GM10266 (cell line): Measurements from ENCODE around the gene ATP2A2.
A peak's percentile ranks its signal among the peaks of the same experiment; 100 is the strongest.

Source experiments
- DNase-seq: peaks from one replicate; pipeline ENCODE4 v3.0.0; 2012; ENCODE audit errors: extremely low spot score
- CTCF ChIP-seq: IDR thresholded peaks from 2 replicates; pipeline ENCODE4 v1.5.1; 2012; ENCODE audit warnings: mild to moderate bottlenecking, low read depth; ENCODE audit not compliant: control insufficient read depth, insufficient read depth; ENCODE audit errors: missing control alignments

The ATP2A2 gene

GRCh38 chr12:110280779-110281548 is at the start of gene ATP2A2:
ATP2A2 (plus strand) TSS chr12:110281247; CDS start chr12:110281790, 543 bp downstream.
- DNase-seq, result peak; percentile 99
- no peak for TF ChIP-seq CTCF

DNA sequence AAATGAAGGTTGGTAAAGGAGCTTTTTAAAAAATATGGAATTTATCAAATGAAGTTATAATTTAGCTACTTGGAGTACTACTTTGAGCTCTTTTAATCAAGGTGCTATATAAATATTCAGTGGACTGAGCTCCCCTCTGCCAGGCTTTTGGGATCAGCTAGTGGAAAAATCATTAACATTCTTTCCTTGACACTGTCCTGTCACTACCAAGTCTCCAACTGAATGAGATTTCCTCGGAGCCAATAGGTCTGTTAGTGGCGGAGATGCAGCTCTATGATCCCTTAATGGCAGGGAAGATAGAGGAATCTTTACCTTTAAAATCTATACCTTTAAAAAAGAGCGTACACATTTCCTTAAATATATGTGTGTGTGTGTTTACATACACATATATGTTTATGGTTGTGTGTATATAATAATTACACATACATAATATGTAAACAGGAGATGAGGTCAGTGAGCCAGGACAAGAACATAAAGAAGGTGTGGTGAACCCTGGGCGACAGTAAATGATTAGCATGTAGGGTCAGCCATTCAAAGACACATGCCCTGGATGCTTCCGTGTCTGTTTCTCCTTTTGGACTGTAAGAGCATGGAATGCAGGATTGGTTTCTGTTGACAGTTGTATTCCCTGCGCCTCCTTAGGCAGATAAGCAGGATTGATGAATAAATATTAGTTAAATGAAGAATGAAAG is 47.7 kb upstream of the ATP2A2 start:
- no peak for DNase-seq
- no peak for TF ChIP-seq CTCF

- no peak for TF ChIP-seq CTCF
- DNase-seq, result no peak
Observed at GRCh38 chr12:110234331-110234751, 46.7 kb upstream of the ATP2A2 start.

DNA sequence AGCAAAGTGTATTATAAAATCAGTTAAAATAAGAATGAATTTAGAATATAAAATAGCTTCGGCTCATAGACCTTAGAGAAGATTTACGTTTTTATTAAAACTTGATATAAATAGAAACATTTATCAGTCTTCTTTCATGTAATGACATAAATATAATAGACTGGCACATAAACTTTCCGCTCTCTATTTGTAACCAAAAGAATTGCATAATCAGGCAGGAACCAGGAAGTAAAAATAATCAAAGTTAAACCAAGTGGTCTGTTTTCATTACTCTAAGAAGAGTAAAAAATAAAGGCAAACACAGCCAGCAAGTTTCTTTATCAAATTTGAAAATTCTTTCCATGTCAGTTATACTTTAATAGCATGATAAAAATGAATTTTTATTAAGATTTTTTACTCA is 46.3 kb upstream of the ATP2A2 start:
- no peak for DNase-seq
- no peak for TF ChIP-seq CTCF

- no peak for TF ChIP-seq CTCF
- no peak for DNase-seq
Observed at GRCh38 chr12:110235383-110235782, 45.7 kb upstream of the ATP2A2 start.

- no peak for TF ChIP-seq CTCF
- DNase-seq, result no peak
Observed at GRCh38 chr12:110243227-110243626, 37.8 kb upstream of the ATP2A2 start.

GRCh38 chr12:110244372-110244771 is 36.7 kb upstream of the ATP2A2 start:
- no peak for TF ChIP-seq CTCF
- no peak for DNase-seq
